Measurements from ENCODE around the gene ORMDL2. TPM values are rescaled to one million over a fixed set of nuclear protein-coding genes. Genes with fewer than 3 reads are reported as not detected.

ORMDL2 gene
- total and polyA plus RNA-seq, 11 donors, result 9.6 to 61.9 (median 23.7) TPM

Other genes with a start within 250 kb of the ORMDL2 start
- gene OR2AP1, start 245.6 kb upstream of the ORMDL2 start, total RNA-seq, result not detected
- gene OR2AP1, start 245.6 kb upstream of the ORMDL2 start, polyA plus RNA-seq, result not detected
- gene OR10P1, start 181.1 kb upstream of the ORMDL2 start, total RNA-seq, result not detected
- not detected for gene OR10P1, start 181.1 kb upstream of the ORMDL2 start, polyA plus RNA-seq
- 1,000 to 10,000 TPM in 1 of 9 donors, 100 to 1,000 TPM in 8; 199 to 1,007 (median 620) TPM for gene ITGA7, start 110.1 kb upstream of the ORMDL2 start, total RNA-seq
- gene ITGA7, start 110.1 kb upstream of the ORMDL2 start, polyA plus RNA-seq, result 100 to 1,000 TPM; 173 to 573 TPM
- gene BLOC1S1, start 102.0 kb upstream of the ORMDL2 start, total RNA-seq, result 100 to 1,000 TPM in 5 of 9 donors, 10 to 100 TPM in 4; 71.3 to 173 (median 131) TPM
- gene BLOC1S1, start 102.0 kb upstream of the ORMDL2 start, polyA plus RNA-seq, result 100 to 1,000 TPM; 187 to 314 TPM
- 10 to 100 TPM in 8 of 9 donors, 1 to 10 TPM in 1; 5.9 to 20.5 (median 16.2) TPM for gene RDH5, start 97.6 kb upstream of the ORMDL2 start, total RNA-seq
- gene RDH5, start 97.6 kb upstream of the ORMDL2 start, polyA plus RNA-seq, result 10 to 100 TPM; 25.8 to 42.4 TPM
- 1,000 to 10,000 TPM in 3 of 9 donors, 100 to 1,000 TPM in 6; 475 to 1,670 (median 767) TPM for gene CD63, start 89.0 kb upstream of the ORMDL2 start, total RNA-seq
- gene CD63, start 89.0 kb upstream of the ORMDL2 start, polyA plus RNA-seq, result 1,000 to 10,000 TPM; 1,034 to 2,790 TPM
- 10 to 100 TPM in 7 of 9 donors, 1 to 10 TPM in 2; 7.8 to 18.2 (median 12.4) TPM for gene GDF11, start 74.9 kb upstream of the ORMDL2 start, total RNA-seq
- 10 to 100 TPM in 1 of 2 donors, 1 to 10 TPM in 1; 6.9 to 15.7 TPM for gene GDF11, start 74.9 kb upstream of the ORMDL2 start, polyA plus RNA-seq
- 10 to 100 TPM; 47.2 to 69.3 (median 54.0) TPM for gene SARNP, start 317 bp upstream of the ORMDL2 start, total RNA-seq
- 100 to 1,000 TPM; 118 to 138 TPM for gene SARNP, start 317 bp upstream of the ORMDL2 start, polyA plus RNA-seq
- 10 to 100 TPM; 13.9 to 41.7 (median 19.8) TPM for gene DNAJC14, start 11.5 kb downstream of the ORMDL2 start, total RNA-seq
- gene DNAJC14, start 11.5 kb downstream of the ORMDL2 start, polyA plus RNA-seq, result 10 to 100 TPM in 1 of 2 donors, 1 to 10 TPM in 1; 9.4 to 31.7 TPM
- 10 to 100 TPM in 1 of 9 donors, 1 to 10 TPM in 7, under 1 TPM in 1; 0.48 to 16.1 (median 2.8) TPM for gene MMP19, start 24.9 kb downstream of the ORMDL2 start, total RNA-seq
- gene MMP19, start 24.9 kb downstream of the ORMDL2 start, polyA plus RNA-seq, result 1 to 10 TPM; 1.5 to 4.7 TPM
- 10 to 100 TPM; 12.0 to 22.3 (median 13.7) TPM for gene PYM1, start 109.9 kb downstream of the ORMDL2 start, total RNA-seq
- gene PYM1, start 109.9 kb downstream of the ORMDL2 start, polyA plus RNA-seq, result 10 to 100 TPM; 19.8 to 33.6 TPM
- gene DGKA, start 113.1 kb downstream of the ORMDL2 start, total RNA-seq, result 10 to 100 TPM in 4 of 9 donors, 1 to 10 TPM in 5; 5.3 to 27.8 (median 9.6) TPM
- gene DGKA, start 113.1 kb downstream of the ORMDL2 start, polyA plus RNA-seq, result 1 to 10 TPM; 7.6 to 7.8 TPM
- 1 to 10 TPM in 3 of 9 donors, under 1 TPM in 5, not detected in 1; 0.56 to 1.3 (median 0.73) TPM for gene PMEL, start 148.0 kb downstream of the ORMDL2 start, total RNA-seq
- under 1 TPM; 0.23 to 0.49 TPM for gene PMEL, start 148.0 kb downstream of the ORMDL2 start, polyA plus RNA-seq
- gene CDK2, start 148.8 kb downstream of the ORMDL2 start, total RNA-seq, result 10 to 100 TPM in 6 of 9 donors, 1 to 10 TPM in 3; 3.7 to 16.7 (median 11.3) TPM
- 10 to 100 TPM in 1 of 2 donors, 1 to 10 TPM in 1; 4.1 to 23.5 TPM for gene CDK2, start 148.8 kb downstream of the ORMDL2 start, polyA plus RNA-seq
- gene RAB5B, start 156.0 kb downstream of the ORMDL2 start, total RNA-seq, result 100 to 1,000 TPM in 8 of 9 donors, 10 to 100 TPM in 1; 97.5 to 135 (median 119) TPM
- 10 to 100 TPM; 57.5 to 86.5 TPM for gene RAB5B, start 156.0 kb downstream of the ORMDL2 start, polyA plus RNA-seq
- 10 to 100 TPM; 25.0 to 59.5 (median 32.0) TPM for gene SUOX, start 179.2 kb downstream of the ORMDL2 start, total RNA-seq
- gene SUOX, start 179.2 kb downstream of the ORMDL2 start, polyA plus RNA-seq, result 10 to 100 TPM; 26.2 to 28.6 TPM
- gene IKZF4, start 203.0 kb downstream of the ORMDL2 start, total RNA-seq, result 10 to 100 TPM in 1 of 9 donors, 1 to 10 TPM in 8; 4.3 to 10.3 (median 6.9) TPM
- 1 to 10 TPM; 2.6 to 3.2 TPM for gene IKZF4, start 203.0 kb downstream of the ORMDL2 start, polyA plus RNA-seq
- 100 to 1,000 TPM in 2 of 9 donors, 10 to 100 TPM in 7; 11.7 to 616 (median 23.2) TPM for gene RPS26, start 223.9 kb downstream of the ORMDL2 start, total RNA-seq
- 1,000 to 10,000 TPM in 1 of 2 donors, 100 to 1,000 TPM in 1; 933 to 1,433 TPM for gene RPS26, start 223.9 kb downstream of the ORMDL2 start, polyA plus RNA-seq

Measured in heart left ventricle (tissue), 11 donors.